ENCODE results near the gene FAAP24.

GRCh38 chr19:32969549-32969948, 2.5 kb upstream of the FAAP24 start:
- TF ChIP-seq CTCF (conservative IDR thresholded peaks at IDR 0.05): no peak
- TF ChIP-seq ZFX (IDR thresholded peaks at IDR 0.05): no peak
